ENCODE measurements around the gene FAM222A. TPM values are rescaled to one million over a fixed set of nuclear protein-coding genes. Genes with fewer than 3 reads are reported as not detected.

FAM222A gene
- total RNA-seq, 1 donor from 2014 or later: 11.0 TPM

- no peak for DNase-seq (ENCODE audit: low spot score)
Observed at GRCh38 chr12:109724321-109724892, 10.8 kb downstream of the FAM222A start.

GRCh38 chr12:109725321-109726105 lies 11.9 kb downstream of the FAM222A start:
- DNase-seq (ENCODE audit: low spot score): no peak

- no peak for DNase-seq (ENCODE audit: low spot score)
Observed at GRCh38 chr12:109726106-109726497, 12.5 kb downstream of the FAM222A start.

GRCh38 chr12:109726511-109727038 lies 12.9 kb downstream of the FAM222A start:
- DNase-seq (ENCODE audit: low spot score): no peak

- DNase-seq (ENCODE audit: low spot score): no peak
Observed at GRCh38 chr12:109727039-109727723, 13.6 kb downstream of the FAM222A start.

GRCh38 chr12:109727746-109728726 lies 14.4 kb downstream of the FAM222A start:
- DNase-seq (ENCODE audit: low spot score): no peak

GRCh38 chr12:109728921-109729320 lies 15.3 kb downstream of the FAM222A start:
- no peak for DNase-seq (ENCODE audit: low spot score)

GRCh38 chr12:109729371-109729781 lies 15.8 kb downstream of the FAM222A start:
- no peak for DNase-seq (ENCODE audit: low spot score)

- no peak for DNase-seq (ENCODE audit: low spot score)
Observed at GRCh38 chr12:109729801-109730200, 16.2 kb downstream of the FAM222A start.

GRCh38 chr12:109730306-109731145 lies 16.9 kb downstream of the FAM222A start:
- DNase-seq (ENCODE audit: low spot score): no peak

GRCh38 chr12:109731231-109731731 lies 17.7 kb downstream of the FAM222A start:
- DNase-seq (ENCODE audit: low spot score): no peak

GRCh38 chr12:109731806-109732205 lies 18.2 kb downstream of the FAM222A start:
- DNase-seq (ENCODE audit: low spot score): no peak

GRCh38 chr12:109732321-109733305 lies 19.0 kb downstream of the FAM222A start:
- no peak for DNase-seq (ENCODE audit: low spot score)

GRCh38 chr12:109734219-109735000 lies 20.8 kb downstream of the FAM222A start:
- DNase-seq (ENCODE audit: low spot score): no peak

- DNase-seq (ENCODE audit: low spot score): no peak
Observed at GRCh38 chr12:109735051-109735521, 21.5 kb downstream of the FAM222A start.

GRCh38 chr12:109735825-109736551 lies 22.4 kb downstream of the FAM222A start:
- DNase-seq (ENCODE audit: low spot score): no peak

GRCh38 chr12:109736552-109737108 lies 23.0 kb downstream of the FAM222A start:
- no peak for DNase-seq (ENCODE audit: low spot score)

All from mucosa of gallbladder (tissue), 1 donor.